ENCODE results near the gene FAM163B.
"Not testable (repeated sequence)": the region's sequence is repeated elsewhere in the genome, so short reads cannot be mapped to it uniquely, and the experiment has no call there.

The FAM163B gene

GRCh38 chr9:133569121-133569785, 39.9 kb downstream of the FAM163B start:
- Mint-ChIP-seq H3K27ac (no peak overlapping the region), H3K4me1 (ENCODE audit: low read depth) (no peaks in the 10 kb centered on the region), H3K9me3 (no peaks in the 10 kb centered on the region), H3K4me3 (no peak overlapping the region), H3K36me3 (ENCODE audit: low read depth) (no peaks in the 10 kb centered on the region), H3K27me3 (no peaks in the 10 kb centered on the region)

GRCh38 chr9:133568186-133568585, 41.0 kb downstream of the FAM163B start:
- no peak overlapping the region for H3K27ac Mint-ChIP-seq
- no peaks in the 10 kb centered on the region for H3K27me3 Mint-ChIP-seq
- H3K4me3 Mint-ChIP-seq: no peak overlapping the region
- no peaks in the 10 kb centered on the region for H3K9me3 Mint-ChIP-seq
- no peaks in the 10 kb centered on the region for H3K36me3 Mint-ChIP-seq (ENCODE audit: low read depth)
- H3K4me1 Mint-ChIP-seq (ENCODE audit: low read depth): peaks cover 3% of the 10 kb centered on the region

- H3K27ac Mint-ChIP-seq: no peak overlapping the region
These were observed 42.4 kb downstream of the FAM163B start for GRCh38 chr9:133566817-133567216.

DNA sequence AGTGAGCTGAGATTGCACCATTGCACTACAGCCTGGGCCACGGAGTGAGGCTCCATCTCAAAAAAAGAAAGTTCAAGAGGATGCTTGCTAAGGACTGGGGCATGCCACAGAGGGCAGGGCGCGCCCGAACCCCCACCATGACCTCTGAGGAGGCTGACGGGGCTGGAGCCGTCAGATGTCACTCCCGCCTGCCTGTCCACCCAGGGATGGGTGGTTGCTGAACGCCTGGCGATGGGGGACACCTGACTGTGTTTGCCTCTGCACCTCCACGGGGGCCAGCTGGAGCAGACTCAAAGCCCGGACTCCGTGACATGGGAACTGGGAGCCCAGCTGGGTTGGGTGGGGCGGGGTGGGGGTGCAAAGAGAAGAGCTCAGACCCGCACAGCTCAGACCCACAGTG, 42.8 kb downstream of the FAM163B start:
- Mint-ChIP-seq H3K27ac (no peak overlapping the region), H3K9me3 (no peaks in the 10 kb centered on the region), H3K36me3 (ENCODE audit: low read depth) (no peaks in the 10 kb centered on the region), H3K4me3 (no peak overlapping the region), H3K4me1 (ENCODE audit: low read depth) (peaks cover 6% of the 10 kb centered on the region), H3K27me3 (no peaks in the 10 kb centered on the region)

More at GRCh38 chr9:133566817-133567216, 42.4 kb downstream of the FAM163B start:
- Mint-ChIP-seq H3K4me1 (ENCODE audit: low read depth) (peaks cover 6% of the 10 kb centered on the region), H3K4me3 (no peak overlapping the region), H3K9me3 (no peaks in the 10 kb centered on the region), H3K27me3 (no peaks in the 10 kb centered on the region), H3K36me3 (ENCODE audit: low read depth) (no peaks in the 10 kb centered on the region)

DNA sequence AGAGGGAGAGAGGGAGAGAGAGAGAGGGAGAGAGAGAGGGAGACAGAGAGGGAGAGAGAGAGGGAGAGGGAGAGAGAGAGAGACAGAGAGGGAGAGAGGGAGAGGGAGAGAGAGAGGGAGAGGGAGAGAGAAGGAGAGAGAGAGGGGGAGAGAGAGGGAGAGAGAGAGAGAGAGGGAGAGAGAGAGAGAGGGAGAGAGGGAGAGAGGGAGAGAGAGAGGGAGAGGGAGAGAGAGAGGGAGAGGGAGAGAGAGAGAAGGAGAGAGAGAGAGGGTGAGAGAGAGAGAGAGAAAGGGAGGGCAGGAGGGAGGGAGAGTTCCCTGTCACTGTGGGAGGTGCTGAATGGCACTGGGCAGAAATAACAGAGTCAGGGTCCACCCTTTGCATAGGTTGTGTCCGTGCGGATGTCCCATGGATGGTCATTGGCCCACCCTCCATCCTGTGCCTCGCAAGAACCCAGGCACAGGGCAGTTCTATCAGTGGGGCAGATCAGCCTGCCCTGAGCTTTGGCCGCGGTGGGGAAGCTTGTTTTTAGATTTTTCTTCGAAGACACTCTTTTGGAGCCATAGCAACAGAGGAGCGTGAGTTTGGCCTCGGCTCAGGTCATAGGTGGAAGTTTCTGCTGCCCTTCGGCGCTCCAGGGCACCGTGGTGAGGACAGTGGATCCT, 44.6 kb downstream of the FAM163B start:
- Mint-ChIP-seq H3K9me3 (no peaks in the 10 kb centered on the region), H3K27me3 (no peaks in the 10 kb centered on the region), H3K36me3 (ENCODE audit: low read depth) (no peaks in the 10 kb centered on the region), H3K27ac (no peak overlapping the region), H3K4me3 (no peak overlapping the region), H3K4me1 (ENCODE audit: low read depth) (peaks cover 10% of the 10 kb centered on the region)

DNA sequence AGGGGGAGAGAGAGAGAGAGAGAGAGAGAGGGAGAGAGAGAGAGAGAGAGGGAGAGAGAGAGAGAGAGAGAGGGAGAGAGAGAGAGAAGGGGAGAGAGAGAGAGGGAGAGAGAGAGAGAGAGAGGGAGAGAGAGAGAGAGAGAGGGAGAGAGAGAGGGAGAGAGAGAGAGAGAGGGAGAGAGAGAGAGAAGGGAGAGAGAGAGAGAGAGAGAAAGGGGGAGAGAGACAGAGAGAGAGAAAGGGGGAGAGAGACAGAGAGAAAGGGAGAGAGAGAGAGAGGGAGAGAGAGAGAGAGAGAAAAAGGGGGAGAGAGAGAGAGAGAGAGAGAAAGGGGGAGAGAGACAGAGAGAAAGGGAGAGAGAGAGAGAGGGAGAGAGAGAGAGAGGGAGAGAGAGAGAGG, 45.4 kb downstream of the FAM163B start:
- H3K27me3 Mint-ChIP-seq; H3K9me3 Mint-ChIP-seq; H3K36me3 Mint-ChIP-seq (ENCODE audit: low read depth); H3K27ac Mint-ChIP-seq; H3K4me3 Mint-ChIP-seq: not testable (repeated sequence)
- H3K4me1 Mint-ChIP-seq (ENCODE audit: low read depth): peaks cover 15% of the 10 kb centered on the region

- no peak overlapping the region for H3K27ac Mint-ChIP-seq
- no peaks in the 10 kb centered on the region for H3K36me3 Mint-ChIP-seq (ENCODE audit: low read depth)
- no peak overlapping the region for H3K4me3 Mint-ChIP-seq
- peaks cover 19% of the 10 kb centered on the region for H3K4me1 Mint-ChIP-seq (ENCODE audit: low read depth)
- H3K27me3 Mint-ChIP-seq: peaks cover 4% of the 10 kb centered on the region
- H3K9me3 Mint-ChIP-seq: no peaks in the 10 kb centered on the region
These were observed 45.8 kb downstream of the FAM163B start for GRCh38 chr9:133563291-133563796.

- H3K36me3 Mint-ChIP-seq (ENCODE audit: low read depth): no peaks in the 10 kb centered on the region
- H3K9me3 Mint-ChIP-seq: no peaks in the 10 kb centered on the region
- peaks cover 24% of the 10 kb centered on the region for H3K4me1 Mint-ChIP-seq (ENCODE audit: low read depth)
- peaks cover 4% of the 10 kb centered on the region for H3K27me3 Mint-ChIP-seq
- H3K4me3 Mint-ChIP-seq: no peak overlapping the region
- no peak overlapping the region for H3K27ac Mint-ChIP-seq
These were observed 46.4 kb downstream of the FAM163B start for GRCh38 chr9:133562611-133563290.

GRCh38 chr9:133561976-133562554, 47.1 kb downstream of the FAM163B start:
- Mint-ChIP-seq H3K27me3 (peaks cover 4% of the 10 kb centered on the region), H3K9me3 (no peaks in the 10 kb centered on the region)

GRCh38 chr9:133560944-133561343, 48.2 kb downstream of the FAM163B start:
- Mint-ChIP-seq H3K36me3 (ENCODE audit: low read depth) (no peaks in the 10 kb centered on the region), H3K9me3 (no peaks in the 10 kb centered on the region), H3K4me1 (ENCODE audit: low read depth) (peaks cover 24% of the 10 kb centered on the region), H3K27ac (no peak overlapping the region), H3K4me3 (no peak overlapping the region), H3K27me3 (peaks cover 4% of the 10 kb centered on the region)

More at GRCh38 chr9:133561976-133562554, 47.1 kb downstream of the FAM163B start:
- Mint-ChIP-seq H3K4me1 (ENCODE audit: low read depth) (peaks cover 24% of the 10 kb centered on the region), H3K36me3 (ENCODE audit: low read depth) (no peaks in the 10 kb centered on the region), H3K4me3 (no peak overlapping the region), H3K27ac (no peak overlapping the region)

DNA sequence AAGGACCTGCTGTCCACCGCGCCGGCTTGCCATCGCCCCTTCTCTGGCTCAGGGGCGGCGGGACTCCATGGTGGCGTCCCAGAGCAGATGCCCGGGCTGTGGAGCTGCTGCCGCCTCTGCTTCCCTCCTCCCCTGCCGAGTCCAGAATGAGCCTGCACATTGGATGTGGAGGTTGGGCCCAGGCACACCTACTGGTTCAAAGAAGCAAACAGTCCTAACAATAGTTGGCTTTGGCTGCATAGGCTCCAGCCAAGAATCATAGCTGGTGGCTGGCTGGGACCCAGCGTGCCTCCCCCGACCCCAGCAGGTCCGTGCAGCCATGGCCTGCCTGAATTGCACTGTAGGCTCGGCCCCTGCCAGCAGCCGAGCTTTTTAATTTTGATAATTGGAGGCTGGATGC, 48.9 kb downstream of the FAM163B start:
- peaks cover 24% of the 10 kb centered on the region for H3K4me1 Mint-ChIP-seq (ENCODE audit: low read depth)
- no peaks in the 10 kb centered on the region for H3K36me3 Mint-ChIP-seq (ENCODE audit: low read depth)
- H3K4me3 Mint-ChIP-seq: no peak overlapping the region
- H3K9me3 Mint-ChIP-seq: no peaks in the 10 kb centered on the region
- H3K27ac Mint-ChIP-seq: no peak overlapping the region
- H3K27me3 Mint-ChIP-seq: peaks cover 4% of the 10 kb centered on the region

GRCh38 chr9:133558191-133559126, 50.7 kb downstream of the FAM163B start:
- H3K4me1 Mint-ChIP-seq (ENCODE audit: low read depth): peaks cover 24% of the 10 kb centered on the region
- peaks cover 4% of the 10 kb centered on the region for H3K27me3 Mint-ChIP-seq
- H3K36me3 Mint-ChIP-seq (ENCODE audit: low read depth): no peaks in the 10 kb centered on the region
- H3K4me3 Mint-ChIP-seq: peak overlapping the region; percentile 30
- H3K9me3 Mint-ChIP-seq: no peaks in the 10 kb centered on the region
- H3K27ac Mint-ChIP-seq: peak overlapping the region; percentile 82

- H3K36me3 Mint-ChIP-seq (ENCODE audit: low read depth): no peaks in the 10 kb centered on the region
- peaks cover 18% of the 10 kb centered on the region for H3K4me1 Mint-ChIP-seq (ENCODE audit: low read depth)
- H3K4me3 Mint-ChIP-seq: no peak overlapping the region
- H3K27ac Mint-ChIP-seq: no peak overlapping the region
- H3K9me3 Mint-ChIP-seq: no peaks in the 10 kb centered on the region
- peaks cover 4% of the 10 kb centered on the region for H3K27me3 Mint-ChIP-seq
These were observed 51.6 kb downstream of the FAM163B start for GRCh38 chr9:133557581-133557980.

- Mint-ChIP-seq H3K27ac (no peak overlapping the region), H3K27me3 (peaks cover 4% of the 10 kb centered on the region), H3K4me3 (no peak overlapping the region), H3K4me1 (ENCODE audit: low read depth) (peaks cover 18% of the 10 kb centered on the region), H3K36me3 (ENCODE audit: low read depth) (no peaks in the 10 kb centered on the region), H3K9me3 (no peaks in the 10 kb centered on the region)
These were observed 52.8 kb downstream of the FAM163B start for GRCh38 chr9:133556354-133556753.

Data from stimulated activated naive CD8-positive, alpha-beta T cell treated with anti-CD3 and anti-CD28 coated beads, Interleukin-15, Interleukin-2, amounts not matched to agents 100 ng/mL and 50 ng/mL, for 24 hours (primary cell).